ENCODE measurements around the gene LDLRAD3. TPM values are rescaled to one million over a fixed set of nuclear protein-coding genes. Genes with fewer than 3 reads are reported as not detected.

LDLRAD3 gene
- total RNA-seq, 1 experiment from 2014 or later, result 12.1 TPM

GRCh38 chr11:35970445-35970844, 26.6 kb downstream of the LDLRAD3 start:
- Mint-ChIP-seq H3K27me3 (ENCODE audit: low read depth) (no peaks in the 10 kb centered on the region), H3K4me1 (peaks cover 8 to 12% of the 10 kb centered on the region in 2 experiments), H3K4me3 (no peak overlapping the region), H3K36me3 (ENCODE audit: insufficient read depth in 1 of 3, low read depth in 3 of 3) (peaks cover 17 to 30% (median 27%) of the 10 kb centered on the region in 3 experiments), H3K27ac (no peak overlapping the region), H3K9me3 (peaks cover 12 to 22% of the 10 kb centered on the region in 2 experiments)
- H3K9ac ChIP-seq (ENCODE audit: extremely low read depth, insufficient read length, low read length), result no peak overlapping the region
- H3K9me3 ChIP-seq (ENCODE audit: control insufficient read depth, low read depth, low read length), result peaks cover 10% of the 10 kb centered on the region
- no peak for TF ChIP-seq CTCF (conservative IDR thresholded peaks at IDR 0.05)
- no peak overlapping the region for H2BK15ac ChIP-seq (ENCODE audit: low read depth, low read length)
- H4K5ac ChIP-seq (ENCODE audit: insufficient read length, low read depth, low read length), result no peak overlapping the region
- H3K27ac ChIP-seq (ENCODE audit: insufficient read length, low read depth, low read length), result no peak overlapping the region
- no peak overlapping the region for H3K23ac ChIP-seq (ENCODE audit: insufficient read length, low read depth, low read length)
- no peak overlapping the region for H2AK5ac ChIP-seq (ENCODE audit: insufficient read length, low read length)
- no peak overlapping the region for H3K56ac ChIP-seq (ENCODE audit: insufficient read length, low read depth, low read length)
- H3K4ac ChIP-seq (ENCODE audit: low read depth, low read length), result no peak overlapping the region
- H2BK20ac ChIP-seq (ENCODE audit: low read depth, low read length, poor library complexity, severe bottlenecking), result no peak overlapping the region
- no peak overlapping the region for H3K14ac ChIP-seq (ENCODE audit: insufficient read depth, low read length)
- no peak overlapping the region for H2BK120ac ChIP-seq (ENCODE audit: low read depth, low read length, poor library complexity, severe bottlenecking)
- H4K8ac ChIP-seq (replicated peaks; ENCODE audit: insufficient read length, low read depth, low read length), result no peak overlapping the region
- no peaks in the 10 kb centered on the region for H4K20me1 ChIP-seq (ENCODE audit: control insufficient read depth, insufficient read depth, insufficient read length)
- no peaks in the 10 kb centered on the region for H3K23me2 ChIP-seq (ENCODE audit: insufficient read length, low read depth, low read length, poor library complexity, severe bottlenecking)
- no peaks in the 10 kb centered on the region for H3K4me1 ChIP-seq (ENCODE audit: insufficient read depth, low read length)
- no peak overlapping the region for H2AFZ ChIP-seq (ENCODE audit: low read length)
- no peaks in the 10 kb centered on the region for H3K27me3 ChIP-seq (ENCODE audit: insufficient read depth, low read length)
- H3K18ac ChIP-seq (ENCODE audit: insufficient read length, low read depth, low read length), result no peak overlapping the region
- peaks cover 12% of the 10 kb centered on the region; the same call in 1 of the 2 replicates for H3K79me2 ChIP-seq (ENCODE audit: insufficient read depth, low read length)
- H3K79me1 ChIP-seq (ENCODE audit: insufficient read depth, low read depth, low read length, poor library complexity, severe bottlenecking), result peaks cover 25% of the 10 kb centered on the region
- DNase-seq, result no peak
- H2BK5ac ChIP-seq (ENCODE audit: insufficient read length, low read length), result no peak overlapping the region
- H3T11ph ChIP-seq (ENCODE audit: low read length), result no peak overlapping the region
- WGBS (ENCODE audit: extremely low coverage, insufficient read length, low lambda C conversion rate), result no CpG with 5 or more reads among the region's 3 CpGs
- no peak overlapping the region for H2BK12ac ChIP-seq (ENCODE audit: insufficient read length, low read depth, low read length)
- H3K4me2 ChIP-seq (ENCODE audit: insufficient read depth, insufficient read length, low read length), result no peak overlapping the region
- H4K91ac ChIP-seq (ENCODE audit: insufficient read length, low read depth, low read length), result no peak overlapping the region
